Liver (tissue), 9 donors: Measurements from ENCODE around the gene RFC3. TPM values are rescaled to one million over a fixed set of nuclear protein-coding genes. Genes with fewer than 3 reads are reported as not detected.
A peak's percentile ranks its signal among the peaks of the same experiment; 100 is the strongest.

Source experiments
- DNase-seq: peaks from one replicate; pipeline ENCODE4 v3.0.0-alpha.2; 2017; ENCODE audit warnings: low spot score
- H3K27ac ChIP-seq, 2 donors: one replicate each; pipeline ENCODE4 v1.7.0; 2013; ENCODE audit warnings: inconsistent platforms in 2 of 2, low read length in 2 of 2, control low read depth in 1 of 2, low read depth in 1 of 2, mild to moderate bottlenecking in 1 of 2
- H3K27me3 ChIP-seq, 4 donors: one replicate each; pipeline versions ENCODE4 v1.6.1 to v1.7.0; 2013; ENCODE audit warnings: low read length in 3 of 4, inconsistent platforms in 1 of 4, mild to moderate bottlenecking in 1 of 4, moderate library complexity in 1 of 4; ENCODE audit not compliant: control insufficient read depth in 4 of 4, insufficient read depth in 4 of 4
- H3K36me3 ChIP-seq, 4 donors: one replicate each; pipeline versions ENCODE4 v1.6.1 to v1.7.0; 2013; ENCODE audit warnings: low read length in 3 of 4, mild to moderate bottlenecking in 3 of 4, low read depth in 1 of 4, moderate library complexity in 1 of 4; ENCODE audit not compliant: control insufficient read depth in 4 of 4, insufficient read depth in 3 of 4
- H3K4me1 ChIP-seq, 4 donors: one replicate each; pipeline versions ENCODE4 v1.6.1 to v1.7.0; 2013; ENCODE audit warnings: low read length in 3 of 4, mild to moderate bottlenecking in 3 of 4, moderate library complexity in 1 of 4; ENCODE audit not compliant: control insufficient read depth in 4 of 4, insufficient read depth in 4 of 4
- H3K4me3 ChIP-seq, 3 donors: one replicate each; pipeline versions ENCODE4 v1.6.1 to v1.7.0; 2013; ENCODE audit warnings: low read length in 3 of 3, control low read depth in 1 of 3, low read depth in 1 of 3, mild to moderate bottlenecking in 1 of 3
- H3K9ac ChIP-seq, 2 donors: one replicate each; pipeline ENCODE4 v1.7.0; 2013; ENCODE audit warnings: low read length in 2 of 2, mild to moderate bottlenecking in 2 of 2, moderate library complexity in 2 of 2, control low read depth in 1 of 2, low read depth in 1 of 2
- H3K9me3 ChIP-seq, 4 donors: one replicate each; pipeline versions ENCODE4 v1.6.1 to v1.7.0; 2013; ENCODE audit warnings: low read length in 3 of 4; ENCODE audit not compliant: control insufficient read depth in 4 of 4
- ATF3 ChIP-seq: IDR thresholded peaks from 2 replicates; pipeline ENCODE4 v1.6.1; 2016; ENCODE audit warnings: antibody characterized with exemption
- CTCF ChIP-seq: fragments of 150-350 bp; IDR thresholded peaks from 2 replicates; pipeline ENCODE4 v1.5.1; 2017; ENCODE audit warnings: improper control_type of control experiment, low read depth, low read length; ENCODE audit not compliant: missing input control
- EGR1 ChIP-seq, 2 donors: IDR thresholded peaks; 2 replicates each; pipeline ENCODE4 v1.6.1; 2016 to 2018; ENCODE audit warnings: antibody characterized with exemption in 2 of 2, low read depth in 2 of 2
- FOXA1 ChIP-seq: IDR thresholded peaks from 2 replicates; pipeline ENCODE4 v1.6.1; 2016; ENCODE audit warnings: antibody characterized with exemption
- GABPA ChIP-seq, 2 donors: IDR thresholded peaks in 1 of 2; conservative IDR thresholded peaks in 1 of 2; 2 replicates each; pipeline ENCODE4 v1.6.1; 2016; ENCODE audit warnings: antibody characterized with exemption in 2 of 2, mild to moderate bottlenecking in 1 of 2, moderate library complexity in 1 of 2
- HNF4A ChIP-seq, 2 donors: conservative IDR thresholded peaks; 2 replicates each; pipeline ENCODE4 v1.6.1; 2016; ENCODE audit warnings: antibody characterized with exemption in 2 of 2, mild to moderate bottlenecking in 2 of 2
- HNF4G ChIP-seq: IDR thresholded peaks from 2 replicates; pipeline ENCODE4 v1.6.1; 2016; ENCODE audit warnings: antibody characterized with exemption
- JUND ChIP-seq, 2 donors: IDR thresholded peaks; 2 replicates each; pipeline ENCODE4 v1.6.1; 2016; ENCODE audit warnings: antibody characterized with exemption in 2 of 2
- MAX ChIP-seq: IDR thresholded peaks from 2 replicates; pipeline ENCODE4 v1.6.1; 2016; ENCODE audit warnings: antibody characterized with exemption
- NR2F2 ChIP-seq: IDR thresholded peaks from 2 replicates; pipeline ENCODE4 v1.6.1; 2016; ENCODE audit warnings: antibody characterized with exemption
- RAD21 ChIP-seq, 2 donors: IDR thresholded peaks; 2 replicates each; pipeline ENCODE4 v1.6.1; 2016; ENCODE audit warnings: antibody characterized with exemption in 2 of 2, mild to moderate bottlenecking in 2 of 2
- REST ChIP-seq: IDR thresholded peaks from 2 replicates; pipeline ENCODE4 v1.6.1; 2016; ENCODE audit warnings: antibody characterized with exemption, mild to moderate bottlenecking
- RXRA ChIP-seq, 2 donors: IDR thresholded peaks; 2 replicates each; pipeline ENCODE4 v1.6.1; 2017 to 2018; ENCODE audit warnings: antibody characterized with exemption in 2 of 2, mild to moderate bottlenecking in 1 of 2
- SP1 ChIP-seq: IDR thresholded peaks from 2 replicates; pipeline ENCODE4 v1.6.1; 2018; ENCODE audit warnings: antibody characterized with exemption, mild to moderate bottlenecking
- TAF1 ChIP-seq: conservative IDR thresholded peaks from 2 replicates; pipeline ENCODE4 v1.6.1; 2016; ENCODE audit warnings: antibody characterized with exemption, mild to moderate bottlenecking
- YY1 ChIP-seq: IDR thresholded peaks from 2 replicates; pipeline ENCODE4 v1.6.1; 2016; ENCODE audit warnings: antibody characterized with exemption, mild to moderate bottlenecking
- ZBTB33 ChIP-seq: IDR thresholded peaks from 2 replicates; pipeline ENCODE4 v1.6.1; 2016; ENCODE audit warnings: antibody characterized with exemption
- WGBS: extraction: QIAGEN DNeasy Blood & Tissue Kit; methylation state at CpG from one replicate; pipeline ENCODE4 v1.1.7; 2013; 5-methylcytosine and 5-hydroxymethylcytosine counted together
- polyA plus RNA-seq, 2 donors: library from polyadenylated mRNA; stranded (reverse) in 1 of 2; unstranded in 1 of 2; fragments of 200-250 nt in 1 of 2; fragments of >200 nt in 1 of 2; fragmentation: Nextera tagmentation in 1 of 2; extraction: Ambion mirVana in 1 of 2; gene quantifications; one replicate each; pipeline versions ENCODE4 v1.2.1 to v1.2.3, GENCODE V29; 2013 to 2015
- total RNA-seq, 2 donors: library from RNA; depleted of rRNA; stranded (reverse); fragments of >200 nt; gene quantifications; one replicate each; pipeline ENCODE4 v1.2.3, GENCODE V29; 2014
- donor health status: healthy.
- donor health status: healthy.
- donor health status: healthy.
- donor health status: healthy.
- donor health status: healthy.

Gene RFC3
- total and polyA plus RNA-seq, 4 donors: 1.9 to 19.1 (median 3.0) TPM

- peaks cover 0 to 5% (median 4%) of the 10 kb centered on the region in 4 donors for H3K4me1 ChIP-seq
- WGBS: 29% methylated on average over 5 of the region's 5 CpGs
- no peaks in the 10 kb centered on the region for H3K27me3 ChIP-seq
- H3K9ac ChIP-seq: peak overlapping the region; percentile 54 to 73
- TF ChIP-seq HNF4G (no peak), SP1 (no peak), RAD21 (IDR thresholded peaks at IDR 0.05) (no peak), JUND (IDR thresholded peaks at IDR 0.05) (no peak), MAX (no peak), HNF4A (conservative IDR thresholded peaks at IDR 0.05) (no peak), ZBTB33 (no peak), GABPA (IDR thresholded peaks at IDR 0.05 in 1 of 2, conservative IDR thresholded peaks at IDR 0.05 in 1 of 2) (no peak), RXRA (IDR thresholded peaks at IDR 0.05) (no peak), YY1 (no peak), ATF3 (no peak), FOXA1 (no peak), EGR1 (IDR thresholded peaks at IDR 0.05; ENCODE audit: low read depth in 2 of 2) (no peak), NR2F2 (no peak), CTCF (no peak), REST (no peak)
- no peaks in the 10 kb centered on the region for H3K9me3 ChIP-seq
- H3K4me3 ChIP-seq: peak overlapping the region; percentile 36 to 91 (median 63)
- H3K27ac ChIP-seq: no peak overlapping the region
- H3K36me3 ChIP-seq: no peaks in the 10 kb centered on the region
- no peak for DNase-seq
These were observed 442 bp upstream of the RFC3 start for GRCh38 chr13:33817513-33817900.

GRCh38 chr13:33825083-33825482 is 7.1 kb downstream of the RFC3 start:
- no peak overlapping the region for H3K27ac ChIP-seq
- H3K36me3 ChIP-seq: peaks cover 0 to 5% (median 3%) of the 10 kb centered on the region in 4 donors
- WGBS: 98% methylated on average over 4 of the region's 4 CpGs
- H3K9ac ChIP-seq: no peak overlapping the region
- no peaks in the 10 kb centered on the region for H3K9me3 ChIP-seq
- H3K4me1 ChIP-seq: no peaks in the 10 kb centered on the region
- H3K27me3 ChIP-seq: no peaks in the 10 kb centered on the region
- H3K4me3 ChIP-seq: no peak overlapping the region
- no peak for DNase-seq
- TF ChIP-seq TAF1 (no peak), RXRA (IDR thresholded peaks at IDR 0.05) (no peak), YY1 (no peak), RAD21 (IDR thresholded peaks at IDR 0.05) (no peak), CTCF (no peak), HNF4A (conservative IDR thresholded peaks at IDR 0.05) (no peak), MAX (no peak), GABPA (IDR thresholded peaks at IDR 0.05 in 1 of 2, conservative IDR thresholded peaks at IDR 0.05 in 1 of 2) (no peak), REST (no peak)
